ENCODE measurements around the gene LRRC59.
"Not testable (repeated sequence)": the region's sequence is repeated elsewhere in the genome, so short reads cannot be mapped to it uniquely, and the experiment has no call there.

DNA sequence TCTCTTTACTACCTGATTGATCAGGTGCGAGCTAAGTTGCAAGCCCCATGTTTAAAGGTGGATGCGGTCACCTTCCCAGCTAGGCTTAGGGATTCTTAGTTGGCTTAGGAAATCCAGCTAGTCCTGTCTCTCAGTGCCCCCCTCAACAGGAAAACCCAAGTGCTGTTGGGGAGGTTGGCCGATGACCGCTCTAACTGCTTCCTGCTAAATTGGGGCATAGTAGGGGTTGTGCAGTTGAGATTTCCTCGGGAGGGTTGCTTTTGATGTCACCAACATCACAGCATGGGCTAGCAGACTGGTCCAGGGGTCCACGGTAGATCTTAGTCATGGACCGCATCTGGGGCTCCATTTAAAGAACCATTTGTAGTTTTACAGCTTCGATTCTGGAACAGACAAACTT, 2.3 kb upstream of the LRRC59 start:
- TF ChIP-seq, protein P1, sequence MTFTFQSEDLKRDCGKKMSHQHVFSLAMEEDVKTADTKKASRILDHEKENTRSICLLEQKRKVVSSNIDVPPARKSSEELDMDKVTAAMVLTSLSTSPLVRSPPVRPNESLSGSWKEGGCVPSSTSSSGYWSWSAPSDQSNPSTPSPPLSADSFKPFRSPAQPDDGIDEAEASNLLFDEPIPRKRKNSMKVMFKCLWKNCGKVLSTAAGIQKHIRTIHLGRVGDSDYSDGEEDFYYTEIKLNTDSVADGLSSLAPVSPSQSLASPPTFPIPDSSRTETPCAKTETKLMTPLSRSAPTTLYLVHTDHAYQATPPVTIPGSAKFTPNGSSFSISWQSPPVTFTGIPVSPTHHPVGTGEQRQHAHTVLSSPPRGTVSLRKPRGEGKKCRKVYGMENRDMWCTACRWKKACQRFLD (CRISPR knock-in tag; IDR thresholded peaks at IDR 0.05; ENCODE audit: borderline replicate concordance): not testable (repeated sequence)
- TF ChIP-seq IRF2 (CRISPR knock-in tag; IDR thresholded peaks at IDR 0.05); ZBTB3 (CRISPR knock-in tag; IDR thresholded peaks at IDR 0.05; ENCODE audit: borderline replicate concordance, low read depth); CBFB (CRISPR knock-in tag; IDR thresholded peaks at IDR 0.05); MXI1 (IDR thresholded peaks at IDR 0.05; ENCODE audit: borderline replicate concordance, low read depth, low read length); CREB1 (IDR thresholded peaks at IDR 0.05); CREB1 (CRISPR knock-in tag; IDR thresholded peaks at IDR 0.05); CBX2 (IDR thresholded peaks at IDR 0.05; ENCODE audit: low read depth, low read length); CBX2 (CRISPR knock-in tag; IDR thresholded peaks at IDR 0.05; ENCODE audit: low read depth); GABPA (IDR thresholded peaks at IDR 0.05; ENCODE audit: low read depth, low read length); GABPA (CRISPR knock-in tag; IDR thresholded peaks at IDR 0.05; ENCODE audit: low read depth); ZFP1 (CRISPR knock-in tag; IDR thresholded peaks at IDR 0.05); RFX5 (IDR thresholded peaks at IDR 0.05; ENCODE audit: low read depth, low read length); SETDB1 (CRISPR knock-in tag; IDR thresholded peaks at IDR 0.05; ENCODE audit: borderline replicate concordance): not testable (repeated sequence)
- TF ChIP-seq, protein P2, sequence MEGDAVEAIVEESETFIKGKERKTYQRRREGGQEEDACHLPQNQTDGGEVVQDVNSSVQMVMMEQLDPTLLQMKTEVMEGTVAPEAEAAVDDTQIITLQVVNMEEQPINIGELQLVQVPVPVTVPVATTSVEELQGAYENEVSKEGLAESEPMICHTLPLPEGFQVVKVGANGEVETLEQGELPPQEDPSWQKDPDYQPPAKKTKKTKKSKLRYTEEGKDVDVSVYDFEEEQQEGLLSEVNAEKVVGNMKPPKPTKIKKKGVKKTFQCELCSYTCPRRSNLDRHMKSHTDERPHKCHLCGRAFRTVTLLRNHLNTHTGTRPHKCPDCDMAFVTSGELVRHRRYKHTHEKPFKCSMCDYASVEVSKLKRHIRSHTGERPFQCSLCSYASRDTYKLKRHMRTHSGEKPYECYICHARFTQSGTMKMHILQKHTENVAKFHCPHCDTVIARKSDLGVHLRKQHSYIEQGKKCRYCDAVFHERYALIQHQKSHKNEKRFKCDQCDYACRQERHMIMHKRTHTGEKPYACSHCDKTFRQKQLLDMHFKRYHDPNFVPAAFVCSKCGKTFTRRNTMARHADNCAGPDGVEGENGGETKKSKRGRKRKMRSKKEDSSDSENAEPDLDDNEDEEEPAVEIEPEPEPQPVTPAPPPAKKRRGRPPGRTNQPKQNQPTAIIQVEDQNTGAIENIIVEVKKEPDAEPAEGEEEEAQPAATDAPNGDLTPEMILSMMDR (CRISPR knock-in tag; IDR thresholded peaks at IDR 0.05): not testable (repeated sequence)

Data from HepG2 (cell line).